ENCODE measurements around the gene DMBT1.
"Not testable (repeated sequence)": the region's sequence is repeated elsewhere in the genome, so short reads cannot be mapped to it uniquely, and the experiment has no call there.

DMBT1 gene

GRCh38 chr10:122549636-122550035 is 10.9 kb upstream of the DMBT1 start:
- no peak for DNase-seq (ENCODE audit: low spot score)

DNA sequence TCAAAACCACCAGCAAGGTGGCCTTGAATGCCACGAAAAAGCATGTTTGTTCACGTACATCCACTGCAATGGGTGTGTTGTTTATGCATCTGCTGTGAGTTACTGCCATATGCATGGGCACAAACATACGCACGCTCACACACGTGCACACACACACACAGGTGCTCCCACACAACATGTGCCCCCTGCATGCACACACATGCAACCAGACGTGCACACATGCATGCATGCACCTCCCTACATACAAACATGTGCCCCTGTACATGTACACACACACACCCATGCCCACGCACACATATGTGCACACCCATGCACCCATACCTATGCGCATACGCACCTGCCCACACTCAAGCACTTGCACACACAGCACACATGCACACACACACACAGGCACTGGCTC is 10.1 kb upstream of the DMBT1 start:
- DNase-seq (ENCODE audit: low spot score) = no peak

- DNase-seq (ENCODE audit: low spot score) = no peak
Observed at GRCh38 chr10:122550983-122551382, 9.6 kb upstream of the DMBT1 start.

DNA sequence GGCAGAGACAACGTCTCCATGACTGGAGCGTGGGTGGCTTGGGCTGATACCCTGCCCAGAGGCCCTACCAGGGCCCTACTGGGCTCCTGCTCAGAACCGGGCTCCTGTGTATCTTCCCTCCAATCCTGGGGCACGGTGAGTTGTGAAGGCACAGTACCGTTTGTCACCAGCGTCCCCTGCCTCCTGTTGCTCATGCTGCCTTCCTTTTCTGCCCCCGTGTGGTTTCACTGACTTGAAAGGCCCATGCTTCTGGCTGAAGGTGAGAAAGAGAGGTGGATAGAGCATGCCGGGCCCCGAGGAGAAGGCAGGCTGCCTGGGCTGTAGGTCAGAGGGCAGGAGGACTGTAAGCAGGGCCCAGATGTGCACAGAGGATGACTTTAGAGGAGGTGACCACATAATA is 9.1 kb upstream of the DMBT1 start:
- no peak for DNase-seq (ENCODE audit: low spot score)

- DNase-seq (ENCODE audit: low spot score) = no peak
Observed at GRCh38 chr10:122553341-122553740, 7.2 kb upstream of the DMBT1 start.

DNA sequence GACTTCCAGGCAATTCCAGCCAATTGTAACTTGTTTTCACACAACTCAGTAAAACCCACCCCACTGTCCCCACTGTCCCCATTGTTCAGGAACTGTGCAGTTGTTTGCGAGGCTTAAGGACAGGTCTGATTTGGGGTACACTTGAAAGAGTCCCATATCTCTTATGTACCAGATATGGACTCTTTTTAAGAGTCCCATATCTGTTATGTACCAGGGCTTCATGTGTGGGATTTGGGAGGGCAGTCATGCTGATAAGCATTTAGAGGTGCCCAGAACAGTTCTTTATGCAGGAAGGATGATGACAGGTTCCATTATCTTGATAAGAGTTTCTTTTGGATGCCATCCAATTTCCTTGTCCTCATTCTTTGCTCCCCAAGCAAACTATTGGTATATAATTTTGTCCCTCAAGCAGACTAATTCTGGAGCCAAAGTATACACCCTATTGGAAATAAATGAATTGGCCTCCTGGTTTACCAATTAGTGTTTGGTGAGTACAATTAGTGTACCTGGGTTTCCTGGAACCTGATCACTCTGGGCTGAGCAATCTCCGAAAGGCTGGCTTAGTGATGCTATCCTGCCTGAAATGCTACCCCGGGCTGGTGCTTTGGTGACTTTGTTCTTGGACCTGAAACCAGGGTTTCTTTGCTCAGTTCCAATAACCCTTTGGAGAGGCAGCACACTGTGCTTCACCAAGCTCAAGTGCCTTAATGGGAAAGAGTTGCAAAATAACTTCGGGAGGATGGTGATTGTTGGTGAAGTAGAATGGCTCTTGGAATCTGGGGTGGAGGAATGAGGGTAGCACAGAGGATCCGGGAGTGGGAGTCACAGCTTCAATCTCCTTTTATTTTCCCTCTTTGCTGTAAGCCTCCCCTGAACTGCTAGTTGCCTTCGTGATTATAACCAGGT is 6.2 kb upstream of the DMBT1 start:
- no peak for DNase-seq (ENCODE audit: low spot score)

GRCh38 chr10:122555442-122555841 is 5.1 kb upstream of the DMBT1 start:
- DNase-seq (ENCODE audit: low spot score) = no peak

DNA sequence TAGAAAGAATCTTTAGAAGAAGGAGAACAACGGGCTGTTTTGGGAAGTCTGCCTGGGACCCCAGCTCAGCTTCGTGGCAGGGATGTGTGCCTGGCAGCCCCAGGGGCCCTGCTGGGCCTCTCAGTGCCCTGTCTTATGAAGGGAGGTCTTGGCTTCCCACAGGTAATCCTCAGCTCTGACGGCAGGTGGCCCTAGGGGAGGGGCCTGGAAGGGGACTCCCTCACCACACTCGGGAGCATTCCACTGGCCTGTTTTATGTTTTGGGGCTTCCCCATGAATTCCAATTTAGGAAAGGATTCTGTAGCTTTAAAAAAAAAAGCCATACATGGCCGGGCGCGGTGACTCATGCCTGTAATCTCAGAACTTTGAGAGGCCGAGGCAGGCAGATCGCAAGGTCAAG is 3.0 kb upstream of the DMBT1 start:
- no peak for DNase-seq (ENCODE audit: low spot score)

DNA sequence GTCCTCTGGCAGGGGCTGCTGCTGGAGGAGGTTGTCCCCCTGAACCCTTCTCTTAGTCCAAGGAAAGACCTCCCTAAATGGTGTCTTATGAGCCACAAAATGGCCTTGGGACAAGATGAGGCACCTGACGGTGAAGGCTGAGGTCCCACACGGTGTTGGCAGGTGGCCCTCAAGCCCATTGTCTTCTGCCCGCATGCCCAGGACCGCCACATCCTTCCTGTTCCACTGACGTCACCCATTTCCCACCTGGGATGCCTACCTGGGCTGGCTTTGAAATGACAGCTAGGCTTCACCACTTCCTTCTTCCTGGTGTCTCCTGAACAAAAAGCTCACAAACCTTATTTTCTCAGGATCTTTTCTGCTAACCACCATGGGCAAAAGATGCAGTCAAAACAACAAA is 2.1 kb upstream of the DMBT1 start:
- no peak for DNase-seq (ENCODE audit: low spot score)

DNA sequence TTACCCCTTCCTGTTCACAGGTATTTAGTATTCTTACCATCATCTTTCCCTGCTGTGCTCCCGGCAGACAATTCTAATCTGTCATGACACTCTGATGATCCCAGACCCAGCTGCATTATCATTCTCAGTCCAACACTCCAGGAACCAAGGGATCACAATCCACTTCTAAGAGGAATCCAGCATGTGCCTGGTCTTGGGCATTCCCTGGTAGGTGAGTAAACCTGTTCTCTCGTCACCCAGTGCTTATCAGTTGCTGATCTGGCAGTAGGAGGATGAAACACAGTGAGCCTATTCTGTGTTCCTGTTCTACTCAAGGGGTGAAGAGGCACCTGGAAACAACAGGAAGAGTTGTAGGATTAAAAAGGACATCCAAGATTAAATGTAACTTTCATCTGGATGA is 1.3 kb upstream of the DMBT1 start:
- DNase-seq (ENCODE audit: low spot score) = no peak

- no peak for DNase-seq (ENCODE audit: low spot score)
Observed at GRCh38 chr10:122561212-122561611, 658 bp downstream of the DMBT1 start.

- DNase-seq (ENCODE audit: low spot score) = no peak
Observed at GRCh38 chr10:122561792-122562191, 1.2 kb downstream of the DMBT1 start.

DNA sequence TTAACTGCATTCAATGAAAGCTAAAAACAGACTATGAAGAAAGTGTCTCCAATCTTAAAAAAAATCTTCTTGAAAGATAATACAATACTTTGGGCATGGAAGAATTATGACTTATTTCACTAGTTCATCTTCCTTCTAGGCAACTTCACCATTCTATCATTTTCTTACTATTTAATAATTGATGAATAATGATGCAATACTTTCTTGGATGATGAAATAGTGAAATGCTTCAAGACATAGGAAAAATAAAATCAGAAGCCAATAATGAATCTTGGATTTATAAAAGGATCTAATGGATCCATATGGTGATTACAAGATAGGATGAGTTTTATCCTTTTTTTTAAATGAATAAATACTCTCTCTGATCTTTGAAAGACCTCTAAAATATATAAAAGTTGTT is 4.4 kb downstream of the DMBT1 start:
- no peak for DNase-seq (ENCODE audit: low spot score)

DNA sequence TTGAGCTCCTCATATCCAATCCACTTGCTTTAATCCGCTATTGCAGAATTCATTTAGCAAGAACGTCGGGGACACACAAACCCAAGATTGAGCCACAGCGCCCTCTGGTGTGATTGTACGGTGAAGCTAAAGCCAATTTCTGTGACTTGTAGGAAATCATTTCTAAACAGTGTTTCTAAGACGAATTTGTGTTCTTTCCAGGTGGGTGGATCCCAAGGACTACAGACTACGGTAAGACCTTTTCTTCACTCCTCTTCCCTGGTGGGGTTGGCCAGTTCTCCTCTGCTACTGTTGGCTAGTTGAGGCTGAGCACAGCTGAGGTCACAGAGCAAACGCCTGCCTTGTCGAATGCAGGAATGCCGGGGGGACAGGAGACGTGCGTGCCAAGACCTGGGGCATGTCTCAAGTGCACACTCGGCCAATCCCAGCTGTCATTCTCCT is 5.2 kb downstream of the DMBT1 start:
- peak; percentile 58 for DNase-seq (ENCODE audit: low spot score)

GRCh38 chr10:122566632-122567031 is 6.1 kb downstream of the DMBT1 start:
- DNase-seq (ENCODE audit: low spot score) = no peak

GRCh38 chr10:122567056-122567660 is 6.6 kb downstream of the DMBT1 start:
- DNase-seq (ENCODE audit: low spot score) = no peak

DNA sequence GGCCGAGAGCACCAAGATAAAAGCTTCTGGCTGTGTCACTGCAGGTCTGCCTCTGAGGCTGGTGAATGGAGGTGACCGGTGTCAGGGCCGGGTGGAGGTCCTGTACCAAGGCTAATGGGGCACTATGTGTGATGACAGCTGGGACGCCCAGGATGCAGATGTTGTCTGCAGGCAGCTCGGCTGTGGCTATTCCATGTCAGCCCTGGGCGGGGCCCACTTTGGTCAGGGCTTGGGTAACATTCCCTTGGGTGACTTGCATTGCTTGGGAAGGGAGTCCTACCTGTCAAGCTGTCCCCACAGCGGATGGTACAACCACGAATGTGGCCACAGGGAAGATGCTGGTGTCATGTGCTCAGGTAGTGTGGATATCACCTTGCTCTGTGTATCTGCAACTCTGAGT is 8.0 kb downstream of the DMBT1 start:
- DNase-seq (ENCODE audit: low spot score) = no peak

- DNase-seq (ENCODE audit: low spot score) = no peak
Observed at GRCh38 chr10:122570920-122571319, 10.4 kb downstream of the DMBT1 start.

GRCh38 chr10:122571892-122572291 is 11.3 kb downstream of the DMBT1 start:
- DNase-seq (ENCODE audit: low spot score) = no peak

GRCh38 chr10:122575776-122576175 is 15.2 kb downstream of the DMBT1 start:
- DNase-seq (ENCODE audit: low spot score) = no peak

- DNase-seq (ENCODE audit: low spot score) = no peak
Observed at GRCh38 chr10:122576291-122576690, 15.7 kb downstream of the DMBT1 start.

- no peak for DNase-seq (ENCODE audit: low spot score)
Observed at GRCh38 chr10:122577311-122577885, 16.8 kb downstream of the DMBT1 start.

- not testable (repeated sequence) for DNase-seq (ENCODE audit: low spot score)
Observed at GRCh38 chr10:122586070-122586469, 25.5 kb downstream of the DMBT1 start.
